GM21717 (cell line): Measurements from ENCODE around the gene PARD3B.

Experiments
- ATAC-seq: cut with Tn5 transposase; IDR thresholded peaks from one replicate; pipeline ENCODE4 v1.9.1; 2021; ENCODE audit warnings: mild to moderate bottlenecking, moderate library complexity; ENCODE audit not compliant: unreplicated experiment

The PARD3B gene

DNA sequence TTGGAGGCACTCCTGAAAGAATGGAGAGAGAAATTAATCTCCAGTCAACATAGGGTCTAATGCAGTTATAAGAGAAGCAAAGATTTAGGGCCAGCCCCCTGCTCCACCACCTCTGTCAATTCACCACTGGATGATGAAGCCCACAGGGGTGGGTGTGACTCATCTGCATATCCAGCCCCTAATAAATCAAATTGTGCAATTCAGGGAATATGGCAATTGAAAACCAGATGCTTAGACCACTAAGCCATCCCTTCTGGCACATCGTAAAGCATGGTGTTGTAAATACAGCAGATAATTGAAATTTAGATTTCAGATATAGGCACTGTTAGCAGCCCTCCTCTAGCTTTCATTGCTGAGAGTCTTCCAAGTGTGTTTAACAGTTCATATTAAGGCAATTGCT lies 541.4 kb downstream of the PARD3B start:
- ATAC-seq, result no peak

DNA sequence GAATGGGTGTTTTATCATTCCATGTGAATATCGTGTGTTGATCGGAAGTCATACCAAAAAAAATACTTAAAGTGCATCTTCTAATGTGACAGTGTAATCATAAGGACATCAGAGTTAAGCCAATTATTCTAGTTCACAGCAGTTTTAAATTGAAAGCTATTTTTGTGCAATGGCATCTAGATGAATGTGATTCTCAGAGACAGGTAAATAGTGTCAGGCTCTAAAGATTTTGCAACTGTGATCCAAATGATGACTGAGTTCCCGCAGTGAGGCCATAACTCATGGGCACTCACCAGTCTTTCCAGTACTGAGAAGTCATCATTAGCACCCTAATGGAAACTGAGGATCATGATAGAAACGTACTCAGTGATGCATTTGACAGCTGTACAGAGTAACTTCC lies 542.6 kb downstream of the PARD3B start:
- no peak for ATAC-seq

DNA sequence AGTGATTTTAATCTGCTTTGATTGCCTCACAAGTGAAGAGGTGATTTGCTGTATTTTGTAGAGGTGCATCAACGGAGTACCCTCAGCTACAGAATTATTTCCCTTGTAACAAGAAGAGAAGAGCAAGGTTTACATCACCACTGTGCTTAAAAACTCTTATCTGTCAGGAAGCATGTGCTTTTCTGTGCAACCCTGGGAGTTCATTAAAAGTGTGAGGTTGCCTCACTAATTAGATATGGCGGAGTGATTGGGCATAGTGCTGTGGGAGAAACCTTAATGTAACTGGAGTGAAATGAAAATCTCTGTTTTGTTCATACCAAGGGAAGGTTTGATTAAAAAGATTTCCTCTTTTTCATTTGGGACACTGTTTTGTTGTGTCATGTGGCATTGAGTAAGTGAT lies 544.7 kb downstream of the PARD3B start:
- no peak for ATAC-seq

DNA sequence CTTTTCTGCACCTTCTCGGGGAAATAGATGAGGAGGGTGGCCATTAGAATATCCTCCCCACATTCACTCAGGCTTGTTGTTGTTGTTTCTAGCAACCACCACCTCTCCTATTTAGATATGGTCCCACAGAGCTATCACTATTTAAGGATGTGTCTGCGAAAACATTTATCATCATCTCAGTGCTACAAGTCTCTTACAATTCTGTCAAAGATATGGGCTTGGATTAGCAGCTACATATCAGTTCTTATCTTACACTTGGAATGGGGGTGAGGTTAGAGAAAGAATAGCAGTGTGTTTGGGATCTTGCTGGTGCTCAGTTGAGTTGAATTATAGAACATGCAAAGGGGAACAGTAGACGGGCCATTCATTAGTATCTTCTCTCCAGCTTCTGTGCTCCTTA lies 546.1 kb downstream of the PARD3B start:
- no peak for ATAC-seq

DNA sequence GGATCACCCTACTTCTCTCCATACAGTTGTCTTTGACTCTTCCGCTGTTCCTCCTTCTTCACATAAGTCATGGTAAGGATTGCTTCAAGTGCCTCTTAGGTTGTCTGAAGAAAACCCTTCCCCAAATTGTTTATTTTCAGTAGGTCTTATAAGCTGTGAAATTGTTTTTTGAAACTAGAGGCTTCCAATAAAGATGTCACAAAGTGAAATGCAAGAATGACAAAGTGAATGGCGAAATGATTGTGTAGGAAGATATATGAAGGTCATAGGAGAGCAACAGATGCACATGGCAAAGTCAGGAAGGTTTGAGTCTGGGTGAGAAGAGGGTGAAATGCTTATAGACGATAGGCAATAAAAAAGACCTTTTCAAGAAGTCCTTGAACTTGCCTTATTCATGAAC lies 548.8 kb downstream of the PARD3B start:
- ATAC-seq, result no peak

DNA sequence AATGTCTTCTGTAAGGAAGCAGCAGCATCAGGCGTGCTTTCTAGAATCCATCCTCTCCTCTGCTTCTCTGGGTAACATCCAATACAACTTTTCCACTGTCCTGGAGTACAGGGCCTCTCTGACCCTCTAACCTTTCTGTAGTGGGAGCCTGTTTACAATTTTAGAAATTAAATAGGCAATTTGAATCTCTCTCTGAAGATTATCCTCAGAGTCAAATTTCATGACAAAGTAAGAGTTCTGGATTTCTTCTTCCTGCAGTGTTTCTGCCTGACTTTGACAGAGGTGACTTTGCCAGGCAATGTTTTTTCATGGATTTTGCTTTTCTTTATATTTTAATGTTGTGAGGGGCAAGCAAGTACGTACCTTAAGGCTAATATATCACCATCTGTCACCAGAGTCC lies 558.4 kb downstream of the PARD3B start:
- no peak for ATAC-seq

DNA sequence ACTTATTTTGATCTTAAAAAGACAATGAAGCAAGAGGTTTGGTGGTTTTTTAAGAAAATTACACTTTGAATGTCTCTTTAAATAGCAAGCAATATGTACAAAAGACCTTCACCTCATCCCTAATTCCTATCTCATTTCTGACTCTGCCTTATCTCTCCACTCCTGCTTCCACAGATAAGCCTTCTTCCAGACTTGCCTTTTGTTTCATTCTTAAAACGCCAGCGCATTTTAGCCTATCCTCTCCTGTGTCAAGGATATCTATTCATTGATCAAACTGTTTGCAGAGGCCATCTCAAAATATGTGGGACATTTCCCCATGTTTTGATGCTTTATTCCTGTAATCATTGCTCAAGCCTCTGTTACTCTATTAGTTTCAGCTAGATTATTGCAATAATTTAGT lies 562.5 kb downstream of the PARD3B start:
- ATAC-seq, result no peak

DNA sequence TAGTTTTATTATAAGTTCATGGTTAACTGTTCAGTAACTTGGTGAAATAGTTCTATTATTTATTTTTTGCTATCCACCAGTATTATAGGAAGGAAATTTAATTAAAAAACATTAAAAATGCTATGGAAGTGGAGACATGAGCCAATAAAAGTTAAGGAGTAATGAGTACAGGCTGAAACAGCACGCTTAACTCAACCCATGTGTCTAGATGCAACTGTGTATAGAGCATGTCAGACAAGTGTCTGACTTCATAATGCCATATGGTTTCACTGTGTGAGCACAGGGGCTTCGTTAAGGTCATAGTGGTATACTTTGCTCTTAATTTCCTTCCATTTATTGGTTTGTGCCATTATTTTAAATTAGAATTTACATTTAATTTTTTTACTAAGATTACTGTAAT lies 570.2 kb downstream of the PARD3B start:
- no peak for ATAC-seq

DNA sequence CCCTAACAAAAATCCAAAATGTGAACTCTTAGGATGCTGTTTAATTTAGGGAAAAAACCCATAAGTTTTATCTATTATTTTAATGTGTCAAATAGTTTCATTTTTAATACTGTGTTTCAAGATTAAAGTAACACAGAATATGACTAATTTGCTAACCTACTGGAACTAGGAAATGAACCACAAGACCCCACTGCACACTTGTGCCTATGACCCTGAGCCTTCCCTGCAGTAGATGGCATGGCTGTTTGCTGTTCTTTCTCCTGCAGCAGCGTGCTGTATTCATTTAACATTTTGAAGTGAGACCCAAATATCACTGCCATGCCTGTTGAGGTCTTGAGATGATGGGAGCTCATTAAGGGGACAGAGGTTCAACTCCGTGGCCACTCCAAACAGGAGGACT lies 571.9 kb downstream of the PARD3B start:
- no peak for ATAC-seq

DNA sequence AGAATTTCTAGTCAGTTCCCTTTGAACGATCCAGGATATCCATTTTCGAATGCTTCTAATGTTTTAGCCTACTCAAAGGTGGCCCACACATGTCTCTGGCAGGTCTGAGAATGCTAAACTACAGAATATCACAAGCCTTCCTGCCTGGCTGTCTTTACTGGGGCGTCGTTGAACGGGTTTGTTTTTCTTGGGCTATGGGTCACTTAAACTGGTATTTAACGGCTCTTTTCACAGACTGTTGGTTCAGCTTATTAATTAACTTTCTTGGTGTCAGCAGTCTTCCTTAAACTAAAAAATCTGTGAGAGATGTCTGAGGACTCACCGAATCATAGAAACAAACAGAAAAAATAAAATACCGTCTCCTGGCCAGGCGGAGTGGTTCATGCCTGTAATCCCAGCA lies 573.9 kb downstream of the PARD3B start:
- ATAC-seq, result no peak

DNA sequence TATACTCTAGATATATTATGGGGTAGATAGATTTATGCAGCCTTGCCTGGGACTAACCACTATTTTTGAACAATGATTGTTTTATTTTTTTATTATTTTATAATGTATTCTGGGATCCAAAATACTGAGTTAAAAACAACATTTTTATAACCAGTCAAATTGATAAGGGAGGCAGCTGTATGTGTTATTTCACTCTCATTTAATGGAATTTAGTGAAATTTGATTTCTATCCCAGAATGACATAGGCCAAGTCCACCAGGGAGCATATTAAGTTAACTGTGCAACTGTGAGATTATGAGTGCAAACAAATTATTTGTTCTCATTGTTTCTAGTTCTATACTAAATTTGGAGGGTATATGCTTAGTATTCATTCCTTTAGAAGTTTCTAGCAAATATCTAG lies 583.5 kb downstream of the PARD3B start:
- no peak for ATAC-seq

DNA sequence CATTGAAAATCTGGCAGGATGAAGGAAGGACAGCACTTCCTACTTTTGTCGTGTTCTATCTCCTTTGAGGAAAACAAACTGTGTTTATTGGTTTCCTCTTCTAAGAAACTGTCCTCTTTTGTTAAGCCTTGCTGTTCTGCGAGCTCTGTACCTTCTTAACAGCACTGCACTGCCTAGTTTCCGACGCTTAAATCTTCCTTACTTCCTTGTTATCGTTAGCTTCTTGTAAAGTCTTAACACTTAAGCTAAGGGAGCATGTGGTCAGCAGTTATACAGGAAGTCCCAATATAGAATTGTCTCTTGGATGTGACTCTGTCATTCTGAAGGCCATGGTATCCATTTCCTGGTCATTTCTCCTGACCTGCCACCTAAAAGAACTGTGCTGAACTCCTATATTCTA lies 584.3 kb downstream of the PARD3B start:
- no peak for ATAC-seq

DNA sequence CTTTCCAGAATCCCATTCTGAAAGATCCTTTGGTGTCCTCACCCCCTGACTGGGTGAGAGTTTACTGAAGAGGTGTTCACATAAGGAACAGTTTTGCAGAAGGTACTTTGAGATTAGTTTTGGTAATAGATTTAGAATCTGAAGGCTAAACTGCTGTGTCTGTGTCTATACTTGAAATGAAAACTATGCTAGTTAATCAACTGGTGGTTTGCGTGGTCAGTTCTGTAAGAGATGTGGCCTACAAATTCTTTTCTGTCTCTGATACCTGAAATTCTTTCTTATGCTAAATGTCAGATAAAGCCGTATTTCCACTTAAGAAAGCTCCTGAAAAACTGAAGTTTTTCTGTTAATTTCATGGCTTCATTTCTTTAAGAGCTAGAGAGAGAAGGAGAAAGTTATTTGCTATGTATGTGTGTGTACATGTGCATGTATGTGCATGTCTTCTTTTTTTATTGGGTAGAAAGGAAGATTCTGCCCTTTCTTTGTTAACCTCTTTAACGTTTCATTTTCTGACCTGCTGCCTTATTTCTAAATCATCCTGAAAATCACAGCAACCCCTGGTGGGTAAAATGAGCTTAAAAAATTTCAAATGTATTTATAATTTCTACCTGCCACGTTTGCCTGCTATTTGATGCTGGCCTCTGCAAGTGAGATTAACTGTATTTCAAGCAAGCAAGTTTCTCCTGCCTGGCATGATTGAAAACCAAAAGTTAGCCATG lies 585.0 kb downstream of the PARD3B start:
- no peak for ATAC-seq

DNA sequence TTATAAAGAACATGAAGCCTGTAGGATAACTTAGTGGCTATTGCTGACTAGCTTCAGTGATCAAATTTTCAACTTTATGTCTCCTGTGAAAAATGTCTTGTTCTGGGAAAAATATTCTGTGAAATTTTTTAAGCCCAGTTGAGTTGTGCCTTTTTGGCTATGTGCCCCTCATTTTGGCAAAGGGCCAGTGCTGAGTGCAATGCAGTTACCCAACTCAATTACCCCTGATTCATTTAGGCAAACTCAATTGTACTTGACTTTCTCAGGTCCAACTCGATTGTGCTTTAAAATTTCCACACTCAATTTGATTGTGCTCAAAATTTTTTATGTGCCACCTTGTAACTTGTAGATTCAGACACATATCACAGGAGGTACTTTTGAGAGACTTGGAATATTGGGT lies 588.3 kb downstream of the PARD3B start:
- ATAC-seq, result no peak

DNA sequence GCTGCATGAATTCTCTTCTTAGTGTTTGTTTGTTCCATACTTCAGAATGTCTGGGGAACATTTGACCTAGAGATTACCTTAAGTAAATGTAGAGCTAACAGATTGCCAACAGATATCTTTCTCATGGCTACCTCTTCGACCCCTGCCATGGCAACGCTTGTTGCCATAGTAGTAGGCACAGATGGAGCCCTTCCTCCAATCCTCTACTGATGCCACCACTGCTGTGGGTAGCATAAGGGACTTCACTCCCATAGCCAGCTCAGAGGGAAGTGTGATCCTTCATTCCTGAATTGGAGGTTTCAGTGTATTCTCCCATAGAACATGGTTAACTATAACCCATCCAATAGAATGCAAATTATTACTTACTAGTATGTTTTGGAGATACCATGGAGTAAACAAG lies 593.5 kb downstream of the PARD3B start:
- ATAC-seq, result no peak

DNA sequence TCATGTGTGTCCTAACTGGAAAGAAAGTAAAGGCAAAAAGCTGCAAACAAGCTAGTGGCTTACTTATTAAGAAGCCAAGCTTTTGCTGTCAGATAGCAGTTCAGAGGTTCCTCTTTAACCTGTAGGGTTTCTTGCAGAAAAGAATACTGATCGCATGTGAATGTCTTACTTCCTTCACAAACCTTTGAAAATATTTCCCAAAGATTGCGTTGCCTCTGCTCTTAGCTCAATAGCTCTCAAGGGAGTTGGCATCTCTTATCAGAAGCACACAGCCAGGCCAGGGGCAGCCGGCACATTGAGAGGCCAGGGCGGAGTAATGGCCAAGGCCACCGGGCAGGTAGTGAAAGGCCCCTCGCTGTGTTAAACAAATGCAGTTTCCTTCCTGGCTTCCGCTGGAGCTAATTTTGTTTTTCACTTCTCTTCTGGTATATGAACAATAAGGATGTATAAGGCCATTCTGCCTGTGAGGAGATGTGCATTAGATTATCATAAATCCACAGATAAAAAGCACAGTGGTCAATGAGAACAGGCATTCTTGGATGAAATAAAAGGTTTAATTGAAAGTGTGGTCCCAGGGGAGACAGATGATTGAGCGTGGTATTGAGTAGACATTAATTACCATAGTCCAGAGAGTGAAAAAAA lies 594.7 kb downstream of the PARD3B start:
- ATAC-seq, result no peak

DNA sequence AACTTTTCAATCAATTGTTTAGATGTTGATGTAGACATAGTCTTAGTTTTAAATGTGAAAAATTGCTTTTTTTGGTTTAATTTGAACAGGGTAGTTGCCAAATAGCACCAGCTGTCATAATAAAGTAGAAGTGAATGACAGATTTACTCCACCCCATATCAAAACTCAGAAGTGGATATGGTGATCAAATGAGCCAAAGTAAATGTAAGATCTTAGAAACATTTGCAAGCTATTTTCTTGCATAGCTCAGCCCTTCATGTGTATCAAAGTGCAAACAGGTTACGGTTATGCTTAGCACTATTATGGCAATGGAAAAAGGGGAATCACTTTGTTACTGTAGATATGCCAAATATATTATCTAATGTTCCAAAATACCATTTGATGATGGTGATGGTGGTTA lies 596.1 kb downstream of the PARD3B start:
- ATAC-seq, result no peak

DNA sequence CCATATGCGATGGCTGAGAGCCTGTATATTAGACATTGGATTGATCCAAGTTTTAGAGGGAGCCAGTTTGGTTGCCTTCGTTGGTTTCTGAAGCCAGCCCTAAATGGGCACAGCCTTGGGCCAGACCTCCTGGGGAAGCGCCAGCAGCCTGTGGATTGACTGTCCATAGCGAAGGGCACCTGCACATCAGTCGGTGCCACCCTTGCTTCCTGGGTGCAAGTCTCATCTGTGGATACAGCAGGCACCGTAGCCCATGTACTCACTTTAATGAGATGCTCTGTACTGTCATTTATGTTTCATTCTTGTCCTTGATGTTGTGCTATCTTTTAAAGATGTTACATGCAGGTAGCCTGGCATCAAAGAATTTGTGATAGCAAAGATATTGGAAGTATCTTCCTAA lies 600.6 kb downstream of the PARD3B start:
- ATAC-seq, result no peak

DNA sequence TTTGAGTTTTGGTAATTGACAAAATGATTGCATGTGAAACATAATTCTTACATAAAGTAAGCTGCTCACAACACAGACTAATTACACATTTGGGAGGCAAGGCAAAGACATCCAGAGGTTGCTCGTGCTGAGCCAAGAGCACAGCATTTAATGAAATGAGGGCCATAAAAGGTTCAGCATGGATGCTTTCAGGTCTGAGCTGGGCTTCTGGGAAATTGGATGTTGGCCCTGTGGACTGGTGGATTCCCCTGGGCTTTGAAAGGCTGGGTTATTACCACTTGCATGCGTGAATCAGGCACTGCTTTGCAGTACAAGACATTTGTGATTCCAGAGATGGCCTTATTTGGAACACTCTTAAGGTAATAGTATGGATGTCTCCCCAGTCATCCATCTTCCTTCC lies 603.5 kb downstream of the PARD3B start:
- no peak for ATAC-seq

DNA sequence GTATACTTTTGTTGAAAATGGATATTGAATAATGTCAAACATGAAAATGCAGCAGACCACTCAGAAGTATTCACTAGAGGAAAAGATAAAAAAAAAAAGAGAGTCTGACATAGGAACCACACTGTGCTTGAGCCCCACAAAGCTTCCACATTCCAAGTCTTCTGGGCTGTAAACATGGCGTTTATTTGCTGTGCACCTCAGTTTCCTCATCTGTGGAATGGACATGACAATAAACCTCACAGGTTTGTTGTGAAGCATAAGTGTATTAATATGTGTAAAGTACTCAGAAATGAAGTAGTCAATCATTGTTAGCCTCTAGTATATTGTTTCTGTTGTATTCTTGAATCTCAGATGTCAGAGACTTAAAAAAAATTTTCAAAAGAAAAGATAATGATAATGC lies 611.2 kb downstream of the PARD3B start:
- no peak for ATAC-seq

DNA sequence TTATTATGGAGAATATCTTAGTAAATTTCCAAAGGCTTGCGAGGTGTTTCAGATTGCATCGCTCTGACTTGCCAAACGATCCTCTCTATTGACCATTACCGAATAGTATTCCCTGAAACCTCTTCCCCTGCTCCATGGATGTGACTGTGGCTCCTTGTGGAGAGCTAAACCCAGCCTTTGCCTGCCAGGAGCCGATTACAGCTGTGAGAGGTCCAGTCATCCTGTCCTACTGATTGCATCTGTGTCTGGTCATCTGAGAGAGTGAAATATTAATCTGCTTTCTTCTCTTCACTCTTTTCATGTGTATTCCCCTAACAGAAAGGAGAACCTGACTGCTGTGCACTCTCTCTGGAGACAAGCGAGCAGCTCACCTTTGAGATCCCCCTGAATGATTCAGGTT lies 613.1 kb downstream of the PARD3B start:
- ATAC-seq, result no peak

DNA sequence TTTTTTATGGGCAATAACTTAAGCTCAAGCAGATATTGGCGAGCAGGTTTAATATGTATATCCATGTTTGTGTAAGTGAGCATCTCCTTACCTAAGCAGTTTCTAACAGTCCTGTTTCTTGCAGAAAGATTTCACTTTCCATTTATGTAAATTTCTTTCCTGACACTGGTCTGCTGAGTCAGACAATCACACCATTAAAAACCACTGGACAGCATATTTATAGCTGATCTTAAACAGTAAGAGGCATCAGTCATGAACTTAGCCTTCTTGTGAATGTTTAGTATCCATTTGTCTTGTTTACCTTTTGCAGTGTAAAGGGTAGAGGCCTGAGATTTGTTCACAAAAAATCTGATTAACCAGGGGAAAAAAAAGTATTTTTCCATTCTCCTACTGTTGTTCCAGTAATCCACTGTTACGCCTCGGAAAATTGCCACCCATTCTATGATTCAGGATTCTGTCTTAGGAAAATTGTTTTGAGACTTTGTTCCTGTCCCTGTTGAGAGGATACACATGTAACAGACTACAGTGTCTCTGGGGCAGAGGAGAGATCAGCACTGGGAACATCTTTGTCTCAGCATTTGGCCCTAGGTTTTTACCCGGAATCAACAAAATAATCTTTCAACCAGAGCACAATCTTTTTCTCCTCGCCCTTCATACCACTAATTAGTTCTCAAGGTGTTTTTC lies 616.0 kb downstream of the PARD3B start:
- no peak for ATAC-seq
